A549 (cell line): ENCODE data around the gene SLC22A16. TPM values are rescaled to one million over a fixed set of nuclear protein-coding genes. Genes with fewer than 3 reads are reported as not detected.

Experiments
- ATAC-seq, 2 experiments: fragments of 200-7000 bp in 1 of 2; fragments of >200 bp in 1 of 2; cut with Nextera tagmentation in 1 of 2; cut with Tn5 transposase in 1 of 2; 3 replicates each; pipeline versions ENCODE4 v1.8.0 to v1.9.1; 2018 to 2020; ENCODE audit warnings: mild to moderate bottlenecking in 1 of 2, moderate library complexity in 1 of 2
- CTCF ChIA-PET: fragments of 300-600 bp; sonication (Branson Sonifier 250); formaldehyde crosslinking; extraction: SDS; loops from one replicate; lab custom pipeline; 2021; ENCODE audit warnings: antibody characterized with exemption, inconsistent platforms; lab: Yijun Ruan, JAX
- POLR2A ChIA-PET: fragments of 350-600 bp; formaldehyde crosslinking; extraction: SDS; loops from one replicate; lab custom pipeline; 2021; ENCODE audit warnings: antibody characterized with exemption, inconsistent platforms; lab: Yijun Ruan, JAX
- DNase-seq, 2 experiments: peaks; one replicate each; pipeline versions ENCODE4 v3.0.0 to v3.0.0-alpha.2; 2011 to 2016; ENCODE audit warnings: low read depth in 1 of 2, low spot score in 1 of 2
- FAIRE-seq: peaks from 2 replicates; lab custom pipeline; 2011; peaks lifted over from hg19 to GRCh38; lab: Jason Lieb, UNC
- H3K27ac ChIP-seq, 2 experiments: fragments of >200 bp; sonication (Bioruptor Twin); formaldehyde crosslinking; 3 replicates each; pipeline ENCODE4 v1.5.1; 2016 to 2017
- H3K4me1 ChIP-seq: fragments of >200 bp; sonication (Bioruptor Twin); formaldehyde crosslinking; 3 replicates; pipeline ENCODE4 v1.6.1; 2016
- H3K4me2 ChIP-seq: fragments of >200 bp; sonication (Bioruptor Twin); formaldehyde crosslinking; 3 replicates; pipeline ENCODE4 v1.6.1; 2016
- H3K4me3 ChIP-seq: fragments of >200 bp; sonication (Bioruptor Twin); formaldehyde crosslinking; 3 replicates; pipeline ENCODE4 v1.5.1; 2016
- H3K9me3 ChIP-seq: fragments of >200 bp; sonication (Bioruptor Twin); formaldehyde crosslinking; 3 replicates; pipeline ENCODE4 v1.6.1; 2016
- CBX8 ChIP-seq: fragments of 200-600 bp; sonication (generic); IDR thresholded peaks from 2 replicates; pipeline ENCODE4 v1.6.1; 2016
- EHMT2 ChIP-seq: fragments of 200-600 bp; sonication (generic); IDR thresholded peaks from 2 replicates; pipeline ENCODE4 v1.6.1; 2016; ENCODE audit warnings: antibody characterized with exemption, low read depth, mild to moderate bottlenecking, moderate library complexity
- FOSL2 ChIP-seq, 2 experiments: fragments of 450-650 bp in 1 of 2; fragments of >200 bp in 1 of 2; sonication (Bioruptor Twin) in 1 of 2; formaldehyde crosslinking; IDR thresholded peaks; 2 replicates each; pipeline versions ENCODE4 v1.5.0 to v1.6.1; 2016 to 2020; ENCODE audit warnings: mild to moderate bottlenecking in 1 of 2, moderate library complexity in 1 of 2
- GATA3 ChIP-seq: IDR thresholded peaks from 2 replicates; pipeline ENCODE4 v1.6.1; 2012; ENCODE audit warnings: borderline replicate concordance
- JUN ChIP-seq, 2 experiments: fragments of >200 bp; sonication (Bioruptor Twin); formaldehyde crosslinking; IDR thresholded peaks; 2 replicates in 1 of 2; 3 replicates in 1 of 2; pipeline ENCODE4 v1.6.1; 2016 to 2017
- KDM1A ChIP-seq: fragments of 200-600 bp; sonication (generic); IDR thresholded peaks from 2 replicates; pipeline ENCODE4 v1.6.1; 2016; ENCODE audit warnings: low read depth, mild to moderate bottlenecking
- NFE2L2 ChIP-seq: fragments of 150-350 bp; conservative IDR thresholded peaks from 2 replicates; pipeline ENCODE4 v1.6.1; 2014; ENCODE audit warnings: low read length
- NR3C1 ChIP-seq: fragments of >200 bp; sonication (Bioruptor Twin); formaldehyde crosslinking; IDR thresholded peaks from 3 replicates; pipeline ENCODE4 v1.6.1; 2017
- RAD21 ChIP-seq, 2 experiments: fragments of >200 bp in 1 of 2; sonication (Bioruptor Twin) in 1 of 2; formaldehyde crosslinking in 1 of 2; IDR thresholded peaks in 1 of 2; conservative IDR thresholded peaks in 1 of 2; 2 replicates in 1 of 2; 3 replicates in 1 of 2; pipeline ENCODE4 v1.6.1; 2012 to 2018; ENCODE audit warnings: inconsistent platforms in 1 of 2
- RARB ChIP-seq: fragments of 250-450 bp; sonication (Bioruptor Pico); IDR thresholded peaks from 2 replicates; pipeline ENCODE4 v1.8.0; 2021; ENCODE audit warnings: mild to moderate bottlenecking, moderate library complexity
- SREBF2 ChIP-seq: fragments of 450-650 bp; IDR thresholded peaks from 2 replicates; pipeline ENCODE4 v1.6.1; 2014; ENCODE audit warnings: mild to moderate bottlenecking, moderate library complexity
- TP53 ChIP-seq: fragments of 250-450 bp; sonication (Bioruptor Pico); IDR thresholded peaks from 2 replicates; pipeline ENCODE4 v1.5.0; 2021; ENCODE audit warnings: mild to moderate bottlenecking, moderate library complexity
- ZFP36 ChIP-seq: fragments of 450-650 bp; IDR thresholded peaks from 2 replicates; pipeline ENCODE4 v1.6.1; 2014; ENCODE audit warnings: borderline replicate concordance; ENCODE audit not compliant: partially characterized antibody
- ZNF302 ChIP-seq: fragments of 250-450 bp; sonication (Bioruptor Pico); IDR thresholded peaks from 2 replicates; pipeline ENCODE4 v1.9.0; 2021; ENCODE audit warnings: inconsistent platforms, mild to moderate bottlenecking, moderate library complexity
- ZSCAN20 ChIP-seq: fragments of 250-450 bp; sonication (Bioruptor Pico); IDR thresholded peaks from 2 replicates; pipeline ENCODE4 v1.8.0; 2022; ENCODE audit warnings: mild to moderate bottlenecking, moderate library complexity
- WGBS: methylation state at CpG from one replicate; pipeline ENCODE4 v1.1.6; 2017; ENCODE audit errors: missing lambda C conversion rate; 5-methylcytosine and 5-hydroxymethylcytosine counted together
- polyA plus RNA-seq, 4 experiments: library from polyadenylated mRNA; depleted of rRNA in 3 of 4; stranded (reverse); fragments of >200 nt; fragmentation: RNase III in 1 of 4; extraction: RNeasy Plus Mini Kit Qiagen cat#74134 plus additional on column Dnase treatment in 1 of 4; gene quantifications; 2 replicates in 3 of 4; 3 replicates in 1 of 4; pipeline ENCODE4 v1.2.3, GENCODE V29; 2011 to 2017
- TF ChIP-seq, protein P1 (sequence below): fragments of 450-650 bp; IDR thresholded peaks from 2 replicates; pipeline ENCODE4 v1.6.1; 2014; ENCODE audit warnings: antibody characterized with exemption
- TF ChIP-seq, protein P2 (sequence below): fragments of 250-450 bp; sonication (Bioruptor Pico); IDR thresholded peaks from 2 replicates; pipeline ENCODE4 v1.5.0; 2021; ENCODE audit warnings: mild to moderate bottlenecking, moderate library complexity, borderline replicate concordance
- TF ChIP-seq, protein P3 (sequence below): fragments of 250-450 bp; sonication (Bioruptor Pico); IDR thresholded peaks from 2 replicates; pipeline ENCODE4 v1.5.0; 2020; ENCODE audit warnings: low read depth, mild to moderate bottlenecking, moderate library complexity
- TF ChIP-seq, protein P4 (sequence below): IDR thresholded peaks from 2 replicates; pipeline ENCODE4 v1.6.1; 2012

The SLC22A16 gene
- polyA plus RNA-seq, 2 of the 4 experiments (the other 2 are of a cell fraction): not detected

DNA sequence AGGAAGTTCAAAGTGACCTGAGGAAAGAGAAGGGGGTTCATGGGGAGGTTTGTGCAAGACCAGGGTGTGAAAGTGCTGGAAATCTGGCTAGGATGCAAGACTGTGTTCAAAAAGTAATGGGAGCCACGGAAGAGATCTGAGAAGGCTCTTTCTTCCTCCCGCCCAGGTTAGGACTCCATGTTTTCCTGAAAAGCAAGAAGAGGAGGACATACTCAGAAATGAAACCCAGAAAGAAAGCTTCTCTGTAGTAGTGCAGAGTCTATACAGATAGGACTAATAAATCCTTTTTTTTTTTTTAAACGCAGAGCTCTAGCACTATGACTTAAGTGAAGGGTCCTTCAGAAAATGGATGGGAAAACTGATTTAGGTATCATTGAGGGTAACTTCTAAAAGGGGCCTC is 57.8 kb downstream of the SLC22A16 start:
- Histone ChIP-seq H3K4me1 (no peaks in the 10 kb centered on the region), H3K9me3 (no peaks in the 10 kb centered on the region; the same call in 2 of the 3 replicates), H3K4me2 (no peak overlapping the region), H3K27ac (no peak overlapping the region), H3K4me3 (no peak overlapping the region)
- no peak for DNase-seq
- TF ChIP-seq NR3C1 (no peak), GATA3 (no peak), CBX8 (no peak), TP53 (CRISPR knock-in tag) (no peak), ZFP36 (no peak), NFE2L2 (no peak)
- TF ChIP-seq, protein P1, sequence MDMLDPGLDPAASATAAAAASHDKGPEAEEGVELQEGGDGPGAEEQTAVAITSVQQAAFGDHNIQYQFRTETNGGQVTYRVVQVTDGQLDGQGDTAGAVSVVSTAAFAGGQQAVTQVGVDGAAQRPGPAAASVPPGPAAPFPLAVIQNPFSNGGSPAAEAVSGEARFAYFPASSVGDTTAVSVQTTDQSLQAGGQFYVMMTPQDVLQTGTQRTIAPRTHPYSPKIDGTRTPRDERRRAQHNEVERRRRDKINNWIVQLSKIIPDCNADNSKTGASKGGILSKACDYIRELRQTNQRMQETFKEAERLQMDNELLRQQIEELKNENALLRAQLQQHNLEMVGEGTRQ: no peak
- POLR2A ChIA-PET: no interaction called here
- CTCF ChIA-PET: interaction anchor here (0.7 kb wide), 1 partner anchor 16 kb away, joined by 3 read pairs; no protein-coding TSS in a partner anchor
- WGBS: 53% methylated on average over 3 of the region's 3 CpGs
- no peak for FAIRE-seq
- ATAC-seq: no peak

DNA sequence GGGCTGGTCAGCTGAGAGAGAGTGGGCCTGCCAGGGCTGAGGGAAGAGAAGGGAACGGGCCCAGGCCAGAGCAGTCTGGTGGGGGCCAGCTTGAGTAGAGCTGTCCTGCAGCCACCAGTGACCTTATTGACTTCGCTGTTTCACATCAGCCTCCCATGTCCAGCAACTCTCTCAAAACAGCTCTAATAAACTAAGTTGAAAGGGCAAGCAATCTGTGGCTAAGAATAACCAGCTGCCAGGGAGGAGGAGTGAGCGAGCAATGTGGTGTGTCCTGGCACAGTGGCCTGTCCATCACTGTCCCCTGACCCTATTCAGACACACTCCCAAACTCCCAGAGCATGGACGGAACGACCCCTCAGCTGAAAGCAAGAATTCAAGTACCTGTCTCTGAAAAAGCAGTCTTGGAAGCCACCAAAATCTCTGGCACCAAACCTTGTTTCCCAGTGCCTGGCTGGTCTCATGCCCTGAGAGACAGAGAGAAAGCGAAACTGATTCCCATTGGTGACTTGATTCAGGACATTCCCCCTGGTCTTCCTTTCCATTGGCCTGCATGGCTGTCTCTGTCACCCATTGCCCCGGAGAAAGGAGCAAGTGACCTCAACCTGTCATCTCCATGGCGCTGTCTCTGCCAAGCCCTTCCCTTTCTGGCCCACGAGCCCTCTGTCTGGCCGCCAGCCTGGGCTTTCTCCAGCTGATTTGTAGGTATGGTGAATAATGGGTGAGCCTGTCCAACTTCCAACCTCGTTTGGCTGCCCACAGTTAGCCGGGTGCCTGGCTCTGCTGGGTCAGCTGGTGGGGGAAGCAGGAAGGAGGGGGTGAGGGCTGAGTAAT is 61.1 kb downstream of the SLC22A16 start, which contains the start of gene DDO:
TSS of gene DDO (minus strand) at position 490 of the 831 bp plus-strand sequence. CDS start 2,113 bp downstream, outside the sequence.
- ATAC-seq (peak in 1 of 2 experiments; percentile 66; a peak in 4 of 6 replicates), DNase-seq (no peak), FAIRE-seq (no peak)
- Histone ChIP-seq H3K9me3 (no peaks in the 10 kb centered on the region), H3K4me2 (peak within 1 kb of the TSS; percentile 10; the same call in 1 of the 3 replicates), H3K4me1 (no peaks in the 10 kb centered on the region), H3K4me3 (no peak within 1 kb of the TSS), H3K27ac (no peak within 1 kb of the TSS)
- TF ChIP-seq SREBF2 (no peak), ZNF302 (CRISPR knock-in tag) (no peak), KDM1A (no peak), RAD21 (conservative IDR thresholded peaks at IDR 0.05 in 1 of 2, IDR thresholded peaks at IDR 0.05 in 1 of 2) (no peak), ZSCAN20 (CRISPR knock-in tag) (no peak), JUN (IDR thresholded peaks at IDR 0.05) (no peak), FOSL2 (IDR thresholded peaks at IDR 0.05) (no peak), FOSL2 (CRISPR knock-in tag; IDR thresholded peaks at IDR 0.05) (no peak), EHMT2 (no peak), RARB (no peak)
- TF ChIP-seq, protein P1: no peak
- TF ChIP-seq, protein P2, sequence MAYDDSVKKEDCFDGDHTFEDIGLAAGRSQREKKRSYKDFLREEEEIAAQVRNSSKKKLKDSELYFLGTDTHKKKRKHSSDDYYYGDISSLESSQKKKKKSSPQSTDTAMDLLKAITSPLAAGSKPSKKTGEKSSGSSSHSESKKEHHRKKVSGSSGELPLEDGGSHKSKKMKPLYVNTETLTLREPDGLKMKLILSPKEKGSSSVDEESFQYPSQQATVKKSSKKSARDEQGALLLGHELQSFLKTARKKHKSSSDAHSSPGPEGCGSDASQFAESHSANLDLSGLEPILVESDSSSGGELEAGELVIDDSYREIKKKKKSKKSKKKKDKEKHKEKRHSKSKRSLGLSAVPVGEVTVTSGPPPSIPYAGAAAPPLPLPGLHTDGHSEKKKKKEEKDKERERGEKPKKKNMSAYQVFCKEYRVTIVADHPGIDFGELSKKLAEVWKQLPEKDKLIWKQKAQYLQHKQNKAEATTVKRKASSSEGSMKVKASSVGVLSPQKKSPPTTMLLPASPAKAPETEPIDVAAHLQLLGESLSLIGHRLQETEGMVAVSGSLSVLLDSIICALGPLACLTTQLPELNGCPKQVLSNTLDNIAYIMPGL: no peak
- TF ChIP-seq, protein P3, sequence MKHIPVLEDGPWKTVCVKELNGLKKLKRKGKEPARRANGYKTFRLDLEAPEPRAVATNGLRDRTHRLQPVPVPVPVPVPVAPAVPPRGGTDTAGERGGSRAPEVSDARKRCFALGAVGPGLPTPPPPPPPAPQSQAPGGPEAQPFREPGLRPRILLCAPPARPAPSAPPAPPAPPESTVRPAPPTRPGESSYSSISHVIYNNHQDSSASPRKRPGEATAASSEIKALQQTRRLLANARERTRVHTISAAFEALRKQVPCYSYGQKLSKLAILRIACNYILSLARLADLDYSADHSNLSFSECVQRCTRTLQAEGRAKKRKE: no peak
- TF ChIP-seq, protein P4, sequence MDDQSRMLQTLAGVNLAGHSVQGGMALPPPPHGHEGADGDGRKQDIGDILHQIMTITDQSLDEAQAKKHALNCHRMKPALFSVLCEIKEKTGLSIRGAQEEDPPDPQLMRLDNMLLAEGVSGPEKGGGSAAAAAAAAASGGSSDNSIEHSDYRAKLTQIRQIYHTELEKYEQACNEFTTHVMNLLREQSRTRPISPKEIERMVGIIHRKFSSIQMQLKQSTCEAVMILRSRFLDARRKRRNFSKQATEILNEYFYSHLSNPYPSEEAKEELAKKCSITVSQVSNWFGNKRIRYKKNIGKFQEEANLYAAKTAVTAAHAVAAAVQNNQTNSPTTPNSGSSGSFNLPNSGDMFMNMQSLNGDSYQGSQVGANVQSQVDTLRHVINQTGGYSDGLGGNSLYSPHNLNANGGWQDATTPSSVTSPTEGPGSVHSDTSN: no peak
- ChIA-PET CTCF (no interaction called here), POLR2A (no interaction called here)
- 45% methylated on average over 8 of the region's 12 CpGs for WGBS
